Measurements from ENCODE around the gene SUN1.
"Not testable (repeated sequence)": the region's sequence is repeated elsewhere in the genome, so short reads cannot be mapped to it uniquely, and the experiment has no call there.

GRCh38 chr7:846958-847650, 14.8 kb downstream of the SUN1 start:
- TF ChIP-seq PPARA (CRISPR knock-in tag; IDR thresholded peaks at IDR 0.05; ENCODE audit: borderline replicate concordance); ZNF565 (CRISPR knock-in tag; conservative IDR thresholded peaks at IDR 0.05; ENCODE audit: low read depth); ZFP3 (CRISPR knock-in tag; IDR thresholded peaks at IDR 0.05); ZFP30 (CRISPR knock-in tag; IDR thresholded peaks at IDR 0.05); ISL1 (CRISPR knock-in tag; IDR thresholded peaks at IDR 0.05); CSDC2 (CRISPR knock-in tag; IDR thresholded peaks at IDR 0.05): not testable (repeated sequence)
- TF ChIP-seq, protein P1, sequence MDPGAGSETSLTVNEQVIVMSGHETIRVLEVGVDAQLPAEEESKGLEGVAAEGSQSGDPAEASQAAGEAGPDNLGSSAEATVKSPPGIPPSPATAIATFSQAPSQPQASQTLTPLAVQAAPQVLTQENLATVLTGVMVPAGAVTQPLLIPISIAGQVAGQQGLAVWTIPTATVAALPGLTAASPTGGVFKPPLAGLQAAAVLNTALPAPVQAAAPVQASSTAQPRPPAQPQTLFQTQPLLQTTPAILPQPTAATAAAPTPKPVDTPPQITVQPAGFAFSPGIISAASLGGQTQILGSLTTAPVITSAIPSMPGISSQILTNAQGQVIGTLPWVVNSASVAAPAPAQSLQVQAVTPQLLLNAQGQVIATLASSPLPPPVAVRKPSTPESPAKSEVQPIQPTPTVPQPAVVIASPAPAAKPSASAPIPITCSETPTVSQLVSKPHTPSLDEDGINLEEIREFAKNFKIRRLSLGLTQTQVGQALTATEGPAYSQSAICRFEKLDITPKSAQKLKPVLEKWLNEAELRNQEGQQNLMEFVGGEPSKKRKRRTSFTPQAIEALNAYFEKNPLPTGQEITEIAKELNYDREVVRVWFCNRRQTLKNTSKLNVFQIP (CRISPR knock-in tag; IDR thresholded peaks at IDR 0.05; ENCODE audit: borderline replicate concordance, low read depth): not testable (repeated sequence)

Data from SK-N-SH treated with all-trans-retinoic acid at 6 μM for 48 hours (cell line).